Raji (cell line): Measurements from ENCODE around the gene TDRD9.

Experiments used
- POLR2A ChIP-seq: IDR thresholded peaks from 2 replicates; pipeline ENCODE4 v1.6.1; 2011; ENCODE audit warnings: low read depth, low read length, control low read depth; ENCODE audit not compliant: insufficient read depth

TDRD9 gene

DNA sequence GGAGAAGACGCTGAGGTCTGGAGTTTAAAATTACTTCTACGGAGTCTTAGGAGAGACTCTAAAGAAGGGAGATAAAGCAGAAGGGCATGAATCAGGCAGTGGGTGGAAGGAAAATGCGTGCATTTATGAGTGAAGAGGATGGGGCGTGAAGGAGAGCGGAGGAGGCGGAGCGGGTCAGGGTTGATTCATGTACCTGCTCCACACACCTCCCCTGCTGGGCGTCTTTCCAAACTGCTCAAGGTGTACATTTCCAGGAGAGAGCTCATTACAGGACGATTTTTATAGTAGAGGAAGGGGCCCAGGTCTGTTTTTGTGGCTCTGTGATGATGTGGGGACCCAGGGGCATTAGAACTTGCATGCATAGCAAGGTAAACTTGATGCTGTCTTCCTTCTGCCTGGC is 92.2 kb downstream of the TDRD9 start:
- no peak for TF ChIP-seq POLR2A

GRCh38 chr14:104023325-104024055 is 95.2 kb downstream of the TDRD9 start:
- TF ChIP-seq POLR2A = no peak

- TF ChIP-seq POLR2A = no peak
Observed at GRCh38 chr14:104025534-104025933, 97.3 kb downstream of the TDRD9 start.

DNA sequence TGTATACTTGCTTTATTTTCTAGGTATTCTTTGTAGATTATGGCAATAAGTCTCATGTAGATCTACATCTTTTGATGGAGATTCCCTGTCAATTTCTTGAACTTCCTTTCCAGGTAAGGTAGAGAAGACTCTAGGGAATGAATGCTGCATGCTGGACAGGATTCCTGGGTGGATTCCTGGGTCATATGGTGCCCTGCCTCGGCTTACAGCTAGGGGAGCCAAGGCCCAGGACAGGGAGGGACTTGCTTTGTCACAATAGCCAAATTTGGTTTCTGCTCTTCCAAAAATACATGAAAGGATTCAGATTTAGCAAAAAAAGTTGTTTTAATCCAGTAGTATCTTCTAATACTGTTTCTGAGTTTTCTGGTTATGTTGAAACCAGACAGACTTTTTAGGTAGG is 97.8 kb downstream of the TDRD9 start:
- TF ChIP-seq POLR2A = no peak

DNA sequence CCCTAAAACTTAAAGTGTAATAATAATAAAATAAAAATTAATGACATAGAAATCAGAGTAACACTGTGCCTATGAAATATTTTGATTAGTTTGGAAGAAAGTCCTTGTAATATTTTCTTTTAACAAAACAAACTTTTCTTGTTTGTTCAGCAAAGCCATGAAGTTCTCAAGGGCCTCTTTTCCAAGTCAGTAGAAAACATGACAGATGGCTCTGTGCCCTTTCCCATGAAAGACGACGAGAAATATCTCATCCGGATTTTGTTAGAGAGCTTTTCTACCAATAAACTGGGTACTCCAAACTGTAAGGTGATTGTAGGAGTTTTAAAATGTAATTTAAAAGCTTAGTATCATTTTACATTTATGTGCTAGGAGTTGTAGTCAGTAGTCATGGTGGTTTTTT is 102.7 kb downstream of the TDRD9 start:
- TF ChIP-seq POLR2A = no peak

DNA sequence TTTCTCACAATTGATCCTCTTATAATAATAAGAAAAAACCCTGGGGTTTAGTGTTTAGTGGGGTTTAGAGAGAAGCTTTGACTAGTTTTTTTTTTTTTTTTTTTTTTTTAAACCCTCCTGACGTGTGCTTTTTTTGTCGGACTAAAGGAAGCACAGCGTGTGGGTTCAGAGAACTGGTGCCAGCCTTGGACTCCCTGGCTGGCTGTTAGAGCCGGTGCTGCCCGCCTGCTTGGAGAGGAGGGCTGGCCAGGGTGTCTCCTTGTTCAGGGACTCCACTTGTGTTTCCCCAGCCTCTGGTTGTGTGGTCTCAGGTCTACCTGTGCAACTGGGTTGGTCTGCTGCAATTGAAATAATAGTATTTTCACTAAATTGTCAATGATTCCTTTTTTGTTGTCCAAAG is 103.1 kb downstream of the TDRD9 start:
- no peak for TF ChIP-seq POLR2A

DNA sequence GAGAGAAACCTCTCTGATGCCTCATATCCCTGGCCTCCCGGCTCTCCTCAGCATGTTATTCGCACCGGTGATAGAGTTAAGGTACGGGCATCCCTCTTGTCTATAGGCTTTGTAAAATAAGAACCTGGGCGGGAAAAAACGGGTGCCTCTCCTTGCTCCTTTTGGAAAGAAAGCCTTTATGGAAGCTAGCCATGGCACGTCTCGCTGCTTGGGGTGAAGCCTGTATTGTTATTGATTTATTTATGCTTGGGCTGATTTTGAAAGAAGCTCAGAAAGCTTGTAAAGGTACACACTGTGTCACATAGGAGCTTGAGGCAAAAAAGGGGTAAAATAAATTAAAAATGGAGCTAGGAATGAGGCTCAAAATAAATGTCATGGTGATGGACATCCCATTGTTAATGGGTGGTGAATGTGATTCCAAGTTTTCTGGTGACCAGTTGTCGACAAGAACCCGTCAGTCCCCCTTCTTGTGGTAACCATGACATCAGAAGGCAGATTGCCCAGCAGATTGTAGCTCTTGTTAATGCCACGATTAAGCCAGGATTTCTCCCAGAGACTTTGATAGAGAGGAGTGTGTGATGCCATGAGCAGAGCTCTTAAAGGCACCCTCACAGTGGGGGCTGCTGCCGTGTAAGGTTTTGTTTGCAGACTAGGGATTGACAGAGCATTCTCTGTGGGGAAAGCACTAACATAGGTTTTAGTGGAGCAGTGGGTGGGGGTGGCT is 106.9 kb downstream of the TDRD9 start:
- TF ChIP-seq POLR2A = no peak

DNA sequence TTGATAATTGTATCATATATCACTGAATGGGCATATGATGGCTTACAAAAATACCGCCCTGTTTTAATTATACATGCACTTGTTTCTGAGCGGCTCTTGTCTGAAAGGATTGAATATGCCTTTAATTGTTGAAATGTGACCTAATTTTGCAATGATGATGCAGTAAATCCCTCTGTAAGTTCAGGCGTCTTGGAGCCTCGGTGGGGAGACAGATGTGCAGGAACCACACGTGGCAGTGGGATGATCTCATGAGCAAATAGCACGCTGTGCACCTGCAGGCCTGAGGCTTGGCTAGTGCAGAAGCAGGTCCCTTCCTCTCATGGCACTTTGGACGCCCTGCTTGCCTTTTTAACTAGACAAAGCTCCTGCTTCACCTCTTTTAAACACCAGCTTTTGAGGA is 108.0 kb downstream of the TDRD9 start:
- TF ChIP-seq POLR2A = no peak

DNA sequence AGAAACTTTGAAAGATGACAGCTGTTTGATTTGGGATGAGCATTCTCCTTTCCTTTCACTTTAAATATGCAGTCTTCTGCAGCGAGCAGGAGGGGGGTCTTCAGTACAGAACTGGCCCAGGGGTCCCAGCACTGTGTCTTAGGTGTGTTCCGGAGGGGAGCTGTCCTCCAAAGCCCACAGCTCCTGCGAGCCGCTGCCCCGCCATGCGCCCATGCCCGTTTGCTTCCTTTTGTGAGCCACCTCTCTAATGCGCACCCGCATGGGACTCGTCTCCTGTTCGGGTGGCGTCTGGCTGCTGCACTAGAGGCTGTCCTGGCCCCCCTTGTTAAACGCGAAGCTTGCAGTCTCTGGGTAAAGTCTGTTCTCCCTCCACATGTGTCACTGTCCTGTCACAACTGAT is 108.8 kb downstream of the TDRD9 start:
- TF ChIP-seq POLR2A = no peak

- no peak for TF ChIP-seq POLR2A
Observed at GRCh38 chr14:104037903-104038302, 109.6 kb downstream of the TDRD9 start.

DNA sequence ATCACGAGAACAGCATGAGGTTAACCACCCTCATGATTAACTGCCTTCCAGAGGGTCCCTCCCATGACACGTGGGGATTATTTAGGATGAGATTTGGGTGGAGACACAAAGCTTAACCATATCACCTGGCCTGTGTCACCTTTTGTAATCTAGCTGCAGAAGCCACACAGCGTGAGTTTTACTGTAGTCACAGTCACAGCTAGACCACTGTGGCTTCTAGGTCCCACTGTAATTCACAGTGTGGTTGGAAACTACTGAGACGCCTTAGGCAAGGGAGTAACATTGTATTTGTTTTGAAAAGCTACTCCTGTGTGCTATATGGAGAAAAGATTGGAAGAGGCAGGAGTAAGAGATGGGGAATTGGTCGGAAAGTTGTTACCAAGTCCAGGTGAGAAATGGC is 111.0 kb downstream of the TDRD9 start:
- TF ChIP-seq POLR2A = no peak

DNA sequence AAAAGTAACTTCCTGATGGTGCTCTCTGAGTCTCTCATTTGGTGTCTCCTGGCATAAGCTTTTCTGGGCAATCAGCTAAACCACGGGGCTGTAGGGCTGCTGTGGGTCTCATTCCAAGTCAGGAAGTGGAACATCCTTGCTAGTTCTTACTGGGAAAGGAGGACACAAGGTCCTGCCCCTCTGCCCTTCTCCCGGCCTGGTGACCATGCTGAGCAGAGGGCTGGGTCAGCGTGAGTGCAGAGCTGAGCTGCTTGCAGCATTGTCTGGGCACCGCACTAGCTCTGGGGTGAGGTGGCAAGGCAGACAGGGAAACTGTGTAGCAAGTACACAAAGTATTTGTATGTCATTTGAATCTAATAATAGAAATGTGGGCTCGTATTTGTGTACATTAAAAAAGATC is 112.3 kb downstream of the TDRD9 start:
- TF ChIP-seq POLR2A = no peak

GRCh38 chr14:104041430-104042104 is 113.3 kb downstream of the TDRD9 start:
- TF ChIP-seq POLR2A = no peak

DNA sequence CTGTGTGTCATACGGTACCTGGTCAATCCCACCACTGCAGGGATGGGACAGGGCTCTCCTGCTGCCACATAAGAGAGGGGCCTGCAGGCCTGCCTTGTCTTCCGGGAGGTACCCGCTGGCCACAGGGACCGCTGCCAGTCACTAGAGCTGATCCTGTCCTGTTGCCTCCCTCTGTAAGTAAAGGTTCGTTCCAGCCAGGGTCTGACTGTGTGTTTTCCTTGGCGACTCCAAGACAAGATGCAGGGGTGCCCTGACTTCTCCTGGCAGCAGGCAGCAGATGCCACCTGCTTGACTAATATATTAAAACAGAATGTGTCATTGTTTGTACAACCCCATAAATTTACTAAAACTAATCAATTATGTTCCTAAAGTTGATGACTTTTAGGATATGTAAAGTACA is 115.8 kb downstream of the TDRD9 start:
- TF ChIP-seq POLR2A = no peak

- no peak for TF ChIP-seq POLR2A
Observed at GRCh38 chr14:104047761-104048160, 119.5 kb downstream of the TDRD9 start.
